Endothelial cell of hepatic sinusoid (primary cell): Measurements from ENCODE around the gene CALM1.

Experiments used
- in situ Hi-C: cut with HindIII; loops from 2 replicates; pipeline ENCODE4 v1.10.0; 2017; ENCODE audit warnings: low sequenced_read_pairs

The CALM1 gene

GRCh38 chr14:90440021-90440451, 43.2 kb downstream of the CALM1 start:
- in situ Hi-C loops, result no loop called here

- in situ Hi-C loops, result no loop called here
Measured at GRCh38 chr14:90440592-90440991, 43.8 kb downstream of the CALM1 start.

GRCh38 chr14:90442388-90442787, 45.6 kb downstream of the CALM1 start:
- in situ Hi-C loops, result no loop called here

- in situ Hi-C loops, result no loop called here
Measured at GRCh38 chr14:90443161-90444076, 46.6 kb downstream of the CALM1 start.

- in situ Hi-C loops, result no loop called here
Measured at GRCh38 chr14:90444077-90444696, 47.4 kb downstream of the CALM1 start.

- in situ Hi-C loops, result no loop called here
Measured at GRCh38 chr14:90445011-90445410, 48.2 kb downstream of the CALM1 start.

GRCh38 chr14:90446405-90446804, 49.6 kb downstream of the CALM1 start:
- in situ Hi-C loops, result no loop called here

- in situ Hi-C loops, result no loop called here
Measured at GRCh38 chr14:90447720-90448497, 51.1 kb downstream of the CALM1 start.

- in situ Hi-C loops, result no loop called here
Measured at GRCh38 chr14:90449411-90449810, 52.6 kb downstream of the CALM1 start.

- in situ Hi-C loops, result no loop called here
Measured at GRCh38 chr14:90450151-90450550, 53.3 kb downstream of the CALM1 start.

GRCh38 chr14:90450667-90451066, 53.8 kb downstream of the CALM1 start:
- in situ Hi-C loops, result no loop called here

- in situ Hi-C loops, result no loop called here
Measured at GRCh38 chr14:90451443-90451842, 54.6 kb downstream of the CALM1 start.

- in situ Hi-C loops, result no loop called here
Measured at GRCh38 chr14:90451961-90452360, 55.1 kb downstream of the CALM1 start.

- in situ Hi-C loops, result no loop called here
Measured at GRCh38 chr14:90452366-90452765, 55.5 kb downstream of the CALM1 start.

GRCh38 chr14:90453401-90453951, 56.6 kb downstream of the CALM1 start:
- in situ Hi-C loops, result no loop called here

GRCh38 chr14:90454041-90455000, 57.5 kb downstream of the CALM1 start:
- in situ Hi-C loops, result no loop called here

- in situ Hi-C loops, result no loop called here
Measured at GRCh38 chr14:90455100-90455571, 58.3 kb downstream of the CALM1 start.

GRCh38 chr14:90456551-90456950, 59.7 kb downstream of the CALM1 start:
- in situ Hi-C loops, result no loop called here

GRCh38 chr14:90457186-90457585, 60.4 kb downstream of the CALM1 start:
- in situ Hi-C loops, result no loop called here
